ENCODE data around the gene ZSWIM3.

Gene ZSWIM3

GRCh38 chr20:45857114-45857881, at the start of gene ZSWIM3, which contains the start of gene ACOT8:
ZSWIM3 (plus strand) TSS chr20:45857614; CDS start chr20:45857826, 212 bp downstream.
ACOT8 (minus strand) TSS chr20:45857392; CDS start chr20:45857315, 77 bp downstream.
- peak; percentile 100 for DNase-seq (ENCODE audit: extremely low read depth, low read depth)
- no peak for TF ChIP-seq CTCF (IDR thresholded peaks at IDR 0.05; ENCODE audit: low read depth, low read length)

- DNase-seq (ENCODE audit: extremely low read depth, low read depth), result no peak
- TF ChIP-seq CTCF (IDR thresholded peaks at IDR 0.05; ENCODE audit: low read depth, low read length), result no peak
These were observed 47.0 kb upstream of the ZSWIM3 start for GRCh38 chr20:45810191-45810970.

GRCh38 chr20:45812157-45813005, 45.0 kb upstream of the ZSWIM3 start, which contains the start of gene UBE2C:
UBE2C (plus strand) TSS chr20:45812644; CDS start chr20:45812696, 52 bp downstream.
- TF ChIP-seq CTCF (IDR thresholded peaks at IDR 0.05; ENCODE audit: low read depth, low read length), result no peak
- DNase-seq (ENCODE audit: extremely low read depth, low read depth), result peak; percentile 99

GRCh38 chr20:45813006-45813340, 44.4 kb upstream of the ZSWIM3 start:
- DNase-seq (ENCODE audit: extremely low read depth, low read depth), result no peak
- TF ChIP-seq CTCF (IDR thresholded peaks at IDR 0.05; ENCODE audit: low read depth, low read length), result no peak

- no peak for DNase-seq (ENCODE audit: extremely low read depth, low read depth)
- no peak for TF ChIP-seq CTCF (IDR thresholded peaks at IDR 0.05; ENCODE audit: low read depth, low read length)
These were observed 43.9 kb upstream of the ZSWIM3 start for GRCh38 chr20:45813489-45813888.

- no peak for DNase-seq (ENCODE audit: extremely low read depth, low read depth)
- no peak for TF ChIP-seq CTCF (IDR thresholded peaks at IDR 0.05; ENCODE audit: low read depth, low read length)
These were observed 43.1 kb upstream of the ZSWIM3 start for GRCh38 chr20:45814314-45814713.
